Measurements from ENCODE around the gene ZNF667.

ZNF667 gene
- total RNA-seq: 0 to 2.8 (median 0.86) reads per million in 18 experiments

- DNase-seq: peak in 1 of 2 donors; percentile 24
Measured at GRCh38 chr19:56476651-56477428, at the start of gene ZNF667. Gene ZNF667, minus strand, starts transcription at chr19:56477345. Its CDS starts 14,975 bp downstream, at chr19:56462370.

GRCh38 chr19:56525214-56525860, 48.2 kb upstream of the ZNF667 start:
- DNase-seq: no peak

GRCh38 chr19:56508290-56508778, 31.2 kb upstream of the ZNF667 start:
- DNase-seq: no peak

GRCh38 chr19:56507446-56508289, 30.5 kb upstream of the ZNF667 start, which contains the start of gene ZNF471:
Gene ZNF471, plus strand, starts transcription at chr19:56507855. Its CDS starts 3,717 bp downstream, at chr19:56511572.
- peak; percentile 97 for DNase-seq

DNA sequence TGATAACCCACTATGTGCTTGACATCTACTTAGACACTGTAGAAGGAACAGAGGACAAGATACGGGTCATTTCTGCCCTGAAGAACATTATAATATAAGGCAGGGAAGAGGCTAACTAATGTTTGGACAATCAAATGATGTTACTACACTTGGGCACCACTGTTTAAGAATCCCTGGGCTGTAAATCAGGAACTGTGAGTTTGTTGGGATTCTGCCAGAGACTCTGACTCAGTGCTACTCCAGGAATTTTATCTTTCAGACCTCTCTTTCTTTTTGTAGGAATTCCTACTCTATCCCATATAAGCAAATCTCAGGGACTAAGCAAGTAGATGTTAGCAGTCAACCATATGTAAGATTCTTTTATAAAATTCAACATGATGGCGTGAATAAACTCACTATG, 27.4 kb upstream of the ZNF667 start:
- DNase-seq: no peak

DNA sequence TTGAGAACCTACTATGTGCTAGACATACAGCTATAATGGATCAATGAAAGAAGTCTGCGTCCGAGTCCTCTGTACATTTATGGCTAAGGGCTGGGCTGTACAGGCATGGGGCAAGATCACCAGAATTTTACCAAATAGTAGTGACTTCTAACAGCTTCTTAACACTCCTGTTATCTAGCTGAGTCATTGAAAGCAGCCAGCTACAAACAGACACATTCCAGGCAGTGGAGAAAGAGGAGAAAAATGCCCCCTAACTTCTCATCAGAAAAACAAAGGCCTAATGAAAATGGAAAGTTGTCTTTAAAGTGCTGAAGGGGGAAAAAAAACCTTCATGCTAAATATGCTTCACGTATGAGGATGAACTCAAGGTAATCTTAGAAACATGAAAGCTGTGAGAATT, 14.3 kb upstream of the ZNF667 start:
- DNase-seq: no peak

DNA sequence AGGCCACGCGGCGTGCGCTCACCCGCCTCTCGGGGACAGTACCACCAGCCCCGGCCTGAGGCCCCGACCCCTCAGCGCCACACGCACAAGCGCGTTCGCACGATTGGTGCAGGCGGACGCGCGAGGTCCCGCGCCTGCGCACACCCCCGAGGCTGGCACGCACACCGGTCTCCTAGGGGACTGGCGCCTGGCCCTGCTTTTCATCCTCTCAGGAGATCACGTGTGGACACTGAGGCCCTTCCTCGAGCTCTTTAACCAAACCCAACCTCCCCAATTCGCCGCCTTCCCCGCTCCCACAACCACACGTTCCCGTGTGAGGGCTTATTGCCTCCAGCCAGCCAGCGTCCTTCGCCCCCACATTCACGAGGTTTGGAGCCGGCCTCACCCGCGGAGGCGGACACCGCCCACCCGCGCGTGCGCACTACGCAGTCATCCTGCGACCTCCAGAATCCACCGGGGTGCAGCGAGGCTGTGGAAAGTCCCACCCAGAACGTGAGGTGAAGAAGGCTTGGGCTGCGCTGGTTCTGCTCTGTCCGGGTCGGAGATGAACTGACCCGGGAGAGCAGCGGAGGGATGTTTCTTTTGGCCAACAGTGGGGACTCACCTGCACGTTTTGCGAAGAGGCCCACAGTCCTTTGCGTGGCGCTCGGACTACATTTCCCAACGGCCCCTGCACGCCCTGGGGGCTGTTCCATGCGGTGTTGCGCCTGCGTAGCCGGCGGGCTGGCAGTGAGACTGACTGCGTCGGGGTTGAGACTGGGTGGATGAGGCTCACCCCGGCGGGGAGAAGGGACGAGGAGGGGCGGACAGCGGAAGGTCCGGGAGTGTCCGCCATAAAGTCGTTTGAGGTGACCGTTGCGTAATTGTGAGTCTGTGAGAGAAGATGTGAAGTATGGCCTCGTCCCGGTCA, 539 bp upstream of the ZNF667 start:
- DNase-seq: peak; percentile 62 to 83

DNA sequence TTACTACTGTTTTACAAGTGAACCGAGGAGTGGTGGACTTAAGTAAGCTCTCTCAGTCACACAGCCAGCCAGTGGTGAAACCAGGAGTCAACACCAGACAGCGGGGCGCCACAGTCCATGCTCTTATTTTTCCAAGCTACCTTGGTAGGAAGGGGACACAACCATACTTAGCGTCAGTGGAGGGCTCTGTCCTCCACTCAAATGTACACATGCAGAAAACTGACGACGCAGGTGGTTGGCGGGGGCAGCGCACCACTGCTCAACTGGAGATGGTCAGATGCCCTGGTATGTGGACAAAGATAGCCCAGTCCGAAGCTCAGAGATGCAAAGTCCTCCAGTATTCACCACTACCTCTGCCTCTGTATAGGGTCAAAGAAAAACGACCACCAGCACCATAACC, 1.1 kb downstream of the ZNF667 start:
- no peak for DNase-seq

DNA sequence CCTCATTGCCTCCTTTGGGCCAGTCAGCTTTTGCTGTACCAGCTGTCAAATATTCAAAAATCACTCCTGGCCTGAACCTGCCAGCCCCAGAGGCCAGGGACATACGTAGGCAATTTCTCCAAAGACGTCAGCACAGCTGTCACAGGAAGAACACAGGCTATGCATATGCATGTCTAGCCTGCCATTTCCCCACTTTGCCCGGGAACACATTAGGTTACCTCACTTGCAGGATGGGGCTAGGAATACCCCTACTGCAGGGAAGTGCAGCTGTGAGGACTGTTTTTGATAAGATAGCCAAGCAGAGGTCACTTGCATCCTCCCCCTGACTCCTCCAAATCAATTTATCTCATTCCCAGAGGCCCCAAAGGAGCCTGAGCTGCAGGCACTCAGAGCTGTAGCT, 2.8 kb downstream of the ZNF667 start:
- DNase-seq: no peak

DNA sequence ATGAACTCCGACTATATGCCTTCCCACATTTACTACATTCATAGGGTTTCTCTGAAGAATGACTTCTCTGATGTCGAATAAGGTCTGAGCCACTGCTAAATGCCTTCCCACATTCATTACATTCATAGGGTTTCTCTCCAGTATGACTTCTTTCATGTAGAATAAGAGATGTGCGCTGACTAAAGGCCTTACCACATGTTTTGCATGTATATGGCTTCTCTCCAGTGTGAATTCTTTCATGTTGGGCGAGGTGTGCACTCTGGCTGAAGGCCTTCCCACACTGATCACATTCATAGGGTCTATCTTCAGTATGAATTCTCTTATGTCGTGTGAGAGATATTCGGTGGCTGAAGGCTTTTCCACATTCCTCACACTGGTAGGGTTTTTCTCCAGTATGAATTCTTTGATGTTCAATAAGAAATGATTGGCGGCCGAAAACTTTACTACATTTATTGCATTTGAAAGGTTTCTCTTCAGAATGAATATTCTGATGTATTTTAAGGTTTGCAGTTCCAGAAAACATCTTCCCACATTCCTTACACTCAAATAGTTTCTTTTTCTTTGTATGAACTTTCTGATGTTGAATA, 35.8 kb downstream of the ZNF667 start:
- no peak for DNase-seq

DNA sequence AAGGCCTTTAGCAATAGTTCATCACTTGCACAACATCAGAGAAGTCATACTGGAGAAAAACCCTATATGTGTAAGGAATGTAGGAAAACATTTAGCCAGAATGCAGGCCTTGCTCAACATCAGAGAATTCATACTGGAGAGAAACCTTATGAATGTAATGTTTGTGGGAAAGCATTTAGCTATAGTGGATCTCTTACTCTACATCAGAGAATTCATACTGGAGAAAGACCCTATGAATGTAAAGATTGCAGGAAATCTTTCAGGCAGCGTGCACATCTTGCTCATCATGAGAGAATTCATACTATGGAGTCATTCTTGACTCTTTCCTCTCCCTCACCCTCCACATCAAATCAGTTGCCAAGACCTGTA, 53.2 kb downstream of the ZNF667 start:
- no peak for DNase-seq

- DNase-seq: no peak
Measured at GRCh38 chr19:56423276-56423984, 53.7 kb downstream of the ZNF667 start.

- no peak for DNase-seq
Measured at GRCh38 chr19:56405062-56405461, 72.1 kb downstream of the ZNF667 start.

DNA sequence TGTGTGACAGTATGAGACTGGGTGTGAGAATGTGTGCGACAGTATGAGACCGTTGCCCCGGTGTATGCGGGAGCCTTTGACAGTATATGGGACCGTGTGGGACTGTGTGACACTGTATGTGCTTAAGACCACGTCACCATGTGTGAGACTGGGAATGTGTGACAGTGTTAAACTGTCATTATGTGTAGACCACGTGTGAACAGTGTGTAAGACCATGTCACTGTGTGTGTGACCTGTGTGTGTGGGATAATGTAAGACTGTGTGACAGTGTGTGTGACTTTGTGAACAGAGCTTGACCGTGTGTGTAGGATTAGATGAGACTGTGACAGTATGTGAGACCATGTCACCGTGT, 72.5 kb downstream of the ZNF667 start:
- no peak for DNase-seq

DNA sequence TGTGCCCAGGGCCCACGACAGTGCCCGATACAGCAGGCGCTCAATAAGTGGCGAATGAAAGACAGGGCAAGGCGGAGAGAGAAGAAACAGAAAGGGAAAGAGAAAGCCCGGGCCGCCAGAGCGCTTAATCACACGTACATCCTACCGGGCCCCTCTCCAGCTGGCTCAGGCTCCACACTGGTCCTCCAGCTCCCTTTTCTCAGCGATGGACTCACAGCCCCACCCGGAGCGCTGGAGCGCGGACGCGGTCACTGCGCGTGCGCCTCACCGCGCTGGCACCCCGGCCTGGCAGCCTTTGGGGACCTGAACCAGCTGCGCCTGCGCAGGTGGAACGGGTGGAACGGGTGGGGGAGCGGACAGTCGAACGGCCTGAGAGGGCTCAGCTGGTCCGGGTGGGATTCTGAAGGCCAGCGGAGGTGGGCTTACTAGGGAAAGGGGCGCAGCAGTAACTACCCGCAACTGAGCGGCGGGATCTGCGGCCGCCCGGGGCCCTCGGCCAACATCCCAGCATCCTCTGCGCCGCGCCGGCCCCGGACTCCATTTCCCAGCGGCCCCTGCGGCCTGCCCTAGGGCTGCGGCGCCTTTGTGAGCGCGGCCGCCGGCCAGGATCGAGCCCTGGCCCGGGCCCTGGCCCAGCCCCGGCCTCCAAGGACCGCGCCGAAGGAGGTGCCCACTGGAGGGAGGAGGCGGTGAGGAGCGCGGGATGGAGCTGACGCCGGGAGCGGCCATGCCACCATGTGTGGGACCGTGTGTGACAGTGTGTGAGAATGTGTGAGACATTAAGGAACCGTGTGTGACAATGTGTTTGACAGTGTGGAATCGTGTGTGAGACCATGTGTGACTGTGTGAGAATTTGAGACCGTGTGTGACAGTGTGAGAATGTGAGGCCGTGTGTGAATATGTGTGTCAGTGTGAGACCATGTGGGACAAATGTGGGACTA, 73.1 kb downstream of the ZNF667 start, which contains the start of gene ZNF583:
Gene ZNF583 (plus strand): TSS at position 569 of the 941 bp plus-strand sequence. CDS start 2,783 bp downstream, outside the sequence.
- peak; percentile 93 to 94 for DNase-seq

- no peak for DNase-seq
Measured at GRCh38 chr19:56403261-56403660, 73.9 kb downstream of the ZNF667 start.

DNA sequence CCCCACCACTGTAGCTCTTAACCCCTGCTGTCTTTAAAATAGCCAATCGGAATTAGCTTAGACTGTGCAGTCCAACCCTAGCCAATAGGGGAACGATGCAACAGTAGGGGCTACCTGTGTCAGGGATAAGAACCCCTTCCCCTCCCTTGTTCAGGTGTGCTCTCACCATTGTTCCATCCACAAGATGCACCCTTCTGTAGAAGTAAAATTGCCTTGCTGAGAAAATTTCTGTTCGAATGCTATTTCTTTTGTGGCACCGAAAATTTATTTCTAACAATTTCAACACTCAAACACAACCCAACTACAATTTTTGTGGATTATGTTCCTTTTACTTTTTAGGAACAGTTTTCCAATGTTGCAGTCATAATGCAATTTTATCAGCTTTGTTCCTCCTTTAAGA, 76.7 kb downstream of the ZNF667 start:
- no peak for DNase-seq

GRCh38 chr19:56398809-56399208, 78.3 kb downstream of the ZNF667 start:
- DNase-seq: no peak

Data from inflammatory macrophage (primary cell).